Glutamatergic neuron (in vitro differentiated cells): Measurements from ENCODE around the gene DNMT3A. TPM values are rescaled to one million over a fixed set of nuclear protein-coding genes. Genes with fewer than 3 reads are reported as not detected.

Experiments used
- DNase-seq: peaks from one replicate; pipeline ENCODE4 v3.0.0; 2022
- H3K27ac Mint-ChIP-seq: one replicate; pipeline ENCODE4 v1.8.0; 2020; ENCODE audit warnings: mild to moderate bottlenecking, mixed read lengths, inconsistent platforms; ENCODE audit not compliant: unreplicated experiment
- H3K27me3 Mint-ChIP-seq: one replicate; pipeline ENCODE4 v1.8.0; 2020; ENCODE audit warnings: mild to moderate bottlenecking, moderate library complexity, mixed read lengths, inconsistent platforms; ENCODE audit not compliant: unreplicated experiment
- H3K36me3 Mint-ChIP-seq: one replicate; pipeline ENCODE4 v1.8.0; 2020; ENCODE audit warnings: mild to moderate bottlenecking, mixed read lengths, inconsistent platforms; ENCODE audit not compliant: unreplicated experiment
- H3K4me1 Mint-ChIP-seq: one replicate; pipeline ENCODE4 v1.8.0; 2020; ENCODE audit warnings: mild to moderate bottlenecking, low read depth, mixed read lengths, inconsistent platforms; ENCODE audit not compliant: unreplicated experiment
- H3K4me3 Mint-ChIP-seq: one replicate; pipeline ENCODE4 v1.8.0; 2020; ENCODE audit warnings: mild to moderate bottlenecking, mixed read lengths, inconsistent platforms; ENCODE audit not compliant: unreplicated experiment
- H3K9me3 Mint-ChIP-seq: one replicate; pipeline ENCODE4 v1.8.0; 2020; ENCODE audit warnings: mild to moderate bottlenecking, moderate library complexity, mixed read lengths, inconsistent platforms; ENCODE audit not compliant: unreplicated experiment
- CTCF ChIP-seq: fragments of 200-600 bp; sonication (generic); IDR thresholded peaks from one replicate; pipeline ENCODE4 v1.5.0; 2021; ENCODE audit not compliant: partially characterized antibody, unreplicated experiment
- total RNA-seq: library from RNA; stranded (reverse); fragmentation: NEBNext Ultra II Directional; extraction: Animal tissue kit (Norgen Biotek cat#: 25700); gene quantifications from one replicate; pipeline ENCODE4 v1.2.1, GENCODE V29; 2021; ENCODE audit not compliant: unreplicated experiment

Gene DNMT3A
- total RNA-seq, 1 donor from 2014 or later, result 175 TPM

- H3K27ac Mint-ChIP-seq, result no peak overlapping the region
- no peak overlapping the region for H3K4me3 Mint-ChIP-seq
- no peaks in the 10 kb centered on the region for H3K36me3 Mint-ChIP-seq
- peaks cover 6% of the 10 kb centered on the region for H3K4me1 Mint-ChIP-seq
- no peak for TF ChIP-seq CTCF
- H3K27me3 Mint-ChIP-seq, result peaks cover 9% of the 10 kb centered on the region
- no peak for DNase-seq
- peaks cover 1% of the 10 kb centered on the region for H3K9me3 Mint-ChIP-seq
Measured at GRCh38 chr2:25284756-25285155, 57.0 kb downstream of the DNMT3A start.

GRCh38 chr2:25283921-25284320, 57.8 kb downstream of the DNMT3A start:
- peaks cover 9% of the 10 kb centered on the region for H3K27me3 Mint-ChIP-seq
- H3K27ac Mint-ChIP-seq, result no peak overlapping the region
- H3K4me1 Mint-ChIP-seq, result peaks cover 10% of the 10 kb centered on the region
- H3K4me3 Mint-ChIP-seq, result no peak overlapping the region
- peaks cover 1% of the 10 kb centered on the region for H3K9me3 Mint-ChIP-seq
- TF ChIP-seq CTCF, result no peak
- no peak for DNase-seq
- H3K36me3 Mint-ChIP-seq, result no peaks in the 10 kb centered on the region

- Mint-ChIP-seq H3K4me1 (peaks cover 18% of the 10 kb centered on the region), H3K4me3 (no peak overlapping the region), H3K9me3 (peaks cover 8% of the 10 kb centered on the region), H3K36me3 (no peaks in the 10 kb centered on the region), H3K27me3 (peaks cover 11% of the 10 kb centered on the region), H3K27ac (no peak overlapping the region)
- no peak for DNase-seq
- no peak for TF ChIP-seq CTCF
Measured at GRCh38 chr2:25281941-25282340, 59.8 kb downstream of the DNMT3A start.

GRCh38 chr2:25281522-25281921, 60.2 kb downstream of the DNMT3A start:
- Mint-ChIP-seq H3K4me1 (peaks cover 18% of the 10 kb centered on the region), H3K36me3 (no peaks in the 10 kb centered on the region), H3K27ac (no peak overlapping the region), H3K9me3 (peaks cover 8% of the 10 kb centered on the region), H3K4me3 (no peak overlapping the region), H3K27me3 (peaks cover 11% of the 10 kb centered on the region)
- TF ChIP-seq CTCF, result no peak
- DNase-seq, result no peak

GRCh38 chr2:25280051-25280687, 61.6 kb downstream of the DNMT3A start:
- peaks cover 6% of the 10 kb centered on the region for H3K9me3 Mint-ChIP-seq
- no peak overlapping the region for H3K27ac Mint-ChIP-seq
- H3K4me1 Mint-ChIP-seq, result peaks cover 18% of the 10 kb centered on the region
- H3K36me3 Mint-ChIP-seq, result no peaks in the 10 kb centered on the region
- H3K27me3 Mint-ChIP-seq, result peaks cover 10% of the 10 kb centered on the region
- no peak for TF ChIP-seq CTCF
- no peak for DNase-seq
- no peak overlapping the region for H3K4me3 Mint-ChIP-seq
